Gastroesophageal sphincter (tissue), 3 donors: ENCODE data around the gene PLEKHB1.

Experiments
- EP300 ChIP-seq: sonication (generic); formaldehyde crosslinking; IDR thresholded peaks from one replicate; pipeline ENCODE4 v1.6.1; 2017; ENCODE audit warnings: antibody characterized with exemption, mild to moderate bottlenecking
- POLR2A ChIP-seq, 2 donors: fragments of 450-650 bp; IDR thresholded peaks; one replicate each; pipeline ENCODE4 v1.6.1; 2017; ENCODE audit warnings: antibody characterized with exemption in 2 of 2, mild to moderate bottlenecking in 2 of 2, moderate library complexity in 1 of 2
- POLR2AphosphoS5 ChIP-seq: sonication (generic); formaldehyde crosslinking; IDR thresholded peaks from one replicate; pipeline ENCODE4 v1.6.1; 2017; ENCODE audit warnings: antibody characterized with exemption
- TF ChIP-seq, protein P1 (sequence below), 4 experiments: fragments of 200-600 bp in 2 of 4; fragments of 450-650 bp in 2 of 4; sonication (generic) in 1 of 4; IDR thresholded peaks; one replicate each; pipeline ENCODE4 v1.5.1; 2017 to 2019; ENCODE audit warnings: antibody characterized with exemption in 4 of 4, mild to moderate bottlenecking in 2 of 4, moderate library complexity in 2 of 4

DNA sequence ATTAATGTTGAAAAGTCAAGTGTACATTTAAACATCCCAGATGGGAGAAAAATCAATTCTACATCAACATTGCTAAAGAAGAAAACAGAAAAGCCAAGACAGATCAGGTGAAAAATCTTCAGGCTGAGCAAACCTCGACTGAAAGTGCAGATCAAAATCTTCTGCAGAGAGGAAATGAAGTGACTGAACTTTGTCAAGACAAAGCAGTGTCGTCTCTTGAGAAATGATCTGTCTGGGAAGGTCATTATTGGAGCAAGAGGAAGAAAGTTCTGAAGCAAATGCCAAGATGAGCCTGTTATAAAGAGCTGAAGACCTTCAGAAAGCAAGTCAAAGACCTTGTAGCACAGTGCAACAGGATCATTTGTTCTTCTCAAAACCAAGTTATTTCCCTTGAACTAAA lies 5.8 kb upstream of the PLEKHB1 start:
- TF ChIP-seq, protein P1, sequence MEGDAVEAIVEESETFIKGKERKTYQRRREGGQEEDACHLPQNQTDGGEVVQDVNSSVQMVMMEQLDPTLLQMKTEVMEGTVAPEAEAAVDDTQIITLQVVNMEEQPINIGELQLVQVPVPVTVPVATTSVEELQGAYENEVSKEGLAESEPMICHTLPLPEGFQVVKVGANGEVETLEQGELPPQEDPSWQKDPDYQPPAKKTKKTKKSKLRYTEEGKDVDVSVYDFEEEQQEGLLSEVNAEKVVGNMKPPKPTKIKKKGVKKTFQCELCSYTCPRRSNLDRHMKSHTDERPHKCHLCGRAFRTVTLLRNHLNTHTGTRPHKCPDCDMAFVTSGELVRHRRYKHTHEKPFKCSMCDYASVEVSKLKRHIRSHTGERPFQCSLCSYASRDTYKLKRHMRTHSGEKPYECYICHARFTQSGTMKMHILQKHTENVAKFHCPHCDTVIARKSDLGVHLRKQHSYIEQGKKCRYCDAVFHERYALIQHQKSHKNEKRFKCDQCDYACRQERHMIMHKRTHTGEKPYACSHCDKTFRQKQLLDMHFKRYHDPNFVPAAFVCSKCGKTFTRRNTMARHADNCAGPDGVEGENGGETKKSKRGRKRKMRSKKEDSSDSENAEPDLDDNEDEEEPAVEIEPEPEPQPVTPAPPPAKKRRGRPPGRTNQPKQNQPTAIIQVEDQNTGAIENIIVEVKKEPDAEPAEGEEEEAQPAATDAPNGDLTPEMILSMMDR (IDR thresholded peaks at IDR 0.05), result no peak
- no peak for TF ChIP-seq POLR2A (IDR thresholded peaks at IDR 0.05)
- TF ChIP-seq POLR2AphosphoS5, result no peak
- TF ChIP-seq EP300, result no peak
